Bronchial smooth muscle cell (primary cell): ENCODE measurements around the gene LEMD1. TPM values are rescaled to one million over a fixed set of nuclear protein-coding genes. Genes with fewer than 3 reads are reported as not detected.

ENCODE experiments used
- total RNA-seq: library from RNA; depleted of rRNA; stranded (reverse); fragments of >200 nt; gene quantifications from 2 replicates; pipeline ENCODE4 v1.2.1, GENCODE V29; 2014

LEMD1 gene, protein sequence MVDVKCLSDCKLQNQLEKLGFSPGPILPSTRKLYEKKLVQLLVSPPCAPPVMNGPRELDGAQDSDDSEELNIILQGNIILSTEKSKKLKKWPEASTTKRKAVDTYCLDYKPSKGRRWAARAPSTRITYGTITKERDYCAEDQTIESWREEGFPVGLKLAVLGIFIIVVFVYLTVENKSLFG
- not detected in 2 replicates for total RNA-seq

DNA sequence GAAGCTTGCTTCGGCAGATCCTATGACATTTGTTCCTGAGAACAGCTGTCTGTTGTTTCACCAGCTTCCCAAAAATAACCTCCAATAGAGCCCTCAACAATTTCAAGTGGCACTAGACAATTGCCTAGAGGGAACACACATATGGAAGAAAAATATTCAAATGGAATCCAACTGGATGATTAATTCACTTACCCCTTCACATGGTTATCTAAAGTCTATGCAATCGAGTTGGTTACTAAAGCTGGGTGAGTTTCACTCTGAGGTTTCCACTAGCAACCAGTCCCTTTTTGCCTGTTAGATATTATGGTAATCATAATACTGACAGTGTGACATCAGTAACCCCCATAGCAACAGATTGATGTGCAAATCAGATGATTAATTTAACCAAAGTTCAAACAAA is at the start of gene LEMD1:
TSS of gene LEMD1 (minus strand) at position 259 of the 400 bp plus-strand sequence. CDS start 1,520 bp downstream, outside the sequence.

DNA sequence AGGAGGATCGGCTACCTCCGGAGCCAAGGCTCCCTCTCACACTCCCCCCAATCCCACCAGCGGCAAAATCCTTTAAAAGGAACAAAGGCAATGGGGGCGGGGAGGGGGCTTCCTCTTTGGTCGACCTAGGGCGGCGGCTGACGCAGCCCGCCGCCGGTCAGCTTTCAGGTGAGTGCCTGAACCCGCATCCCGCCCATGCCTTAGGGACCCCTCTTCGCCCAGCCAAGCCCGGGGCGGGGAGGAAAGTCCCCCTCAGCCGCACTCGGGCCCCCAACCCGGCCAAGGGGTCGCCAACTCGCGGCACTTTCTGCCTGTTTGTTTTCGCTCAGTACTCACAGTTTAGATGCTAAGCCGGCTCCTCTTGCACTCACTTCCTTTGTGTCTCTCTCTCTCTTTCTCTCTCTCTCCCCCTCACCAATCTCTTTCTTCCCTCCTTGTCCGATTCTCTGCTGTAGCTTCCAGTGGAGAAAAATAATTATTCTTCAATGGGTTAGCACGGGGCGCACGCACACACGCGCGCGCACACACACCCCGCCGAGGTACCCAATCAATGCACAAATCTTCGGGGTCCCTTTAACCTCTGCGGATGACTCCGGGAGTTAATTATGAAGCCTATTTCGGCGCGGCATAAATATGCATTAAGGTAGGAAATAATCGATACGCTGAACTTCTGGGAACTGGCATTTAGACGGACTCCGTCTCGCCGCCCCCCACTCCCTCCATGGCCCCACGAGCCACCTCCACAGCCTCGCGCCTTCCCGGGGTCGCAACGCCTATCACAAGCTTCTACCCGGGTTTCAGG is 33.9 kb upstream of the LEMD1 start, which contains the start of gene BLACAT1:
TSS of gene BLACAT1 (minus strand) at position 465 of the 802 bp plus-strand sequence.

DNA sequence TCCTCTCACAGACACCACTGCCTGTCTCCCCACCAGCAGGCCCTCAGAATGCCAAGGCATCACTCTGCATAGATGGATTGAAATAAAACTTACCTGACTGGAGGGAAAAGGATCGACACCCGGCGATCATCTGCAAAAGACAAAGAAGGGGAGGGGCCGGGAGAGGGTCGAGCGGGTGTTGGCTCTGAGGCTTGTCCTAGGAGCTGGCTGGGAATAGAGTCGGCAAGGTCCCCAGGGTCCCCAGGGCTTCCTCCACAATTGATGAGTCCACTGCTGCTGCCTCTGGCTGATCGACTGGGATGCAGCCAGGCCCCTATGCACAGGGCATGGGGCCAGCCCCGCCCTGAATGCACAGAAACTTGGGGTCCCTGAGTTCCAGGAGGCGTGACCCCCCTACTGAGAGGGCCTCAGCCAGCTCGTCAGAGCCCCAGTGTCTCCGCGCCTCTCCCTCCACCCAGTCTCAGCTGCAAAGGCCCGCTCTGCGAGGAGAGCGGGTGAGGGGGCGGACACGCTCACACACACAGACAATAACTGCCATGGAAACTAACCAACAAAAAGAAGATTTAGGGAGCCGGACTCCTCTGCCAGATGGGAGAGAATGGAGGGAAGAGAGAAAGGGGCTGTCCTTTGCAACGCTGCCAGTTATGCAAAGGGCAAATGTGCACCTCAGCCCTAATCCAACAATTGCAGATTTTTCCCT is 65.3 kb downstream of the LEMD1 start, which contains the start of gene KLHDC8A:
TSS of gene KLHDC8A (minus strand) at position 483 of the 700 bp plus-strand sequence. CDS start 13,318 bp downstream, outside the sequence.

Other genes starting within 250 kb of the LEMD1 start
- gene DSTYK, start 210.4 kb downstream of the LEMD1 start, total RNA-seq, result 24.5 and 25.8 TPM in 2 replicates
- gene TMCC2, start 194.1 kb downstream of the LEMD1 start, total RNA-seq, result 3.0 and 5.4 TPM in 2 replicates
- gene NUAK2, start 100.3 kb downstream of the LEMD1 start, total RNA-seq, result 0.43 and 1.3 TPM in 2 replicates
- not detected in 2 replicates for gene KLHDC8A, start 65.1 kb downstream of the LEMD1 start, total RNA-seq
- gene BLACAT1, start 34.0 kb upstream of the LEMD1 start, total RNA-seq, result not detected in 2 replicates
- gene CDK18, start 82.6 kb upstream of the LEMD1 start, total RNA-seq, result 0.09 and 0.16 TPM in 2 replicates
- 5.2 and 6.9 TPM in 2 replicates for gene ELK4, start 210.0 kb upstream of the LEMD1 start, total RNA-seq